MM.1S (cell line): ENCODE data around the gene NQO2.

Experiments used
- CTCF ChIP-seq: fragments of 300-600 bp; sonication (generic); IDR thresholded peaks from 2 replicates; pipeline ENCODE4 v1.5.1; 2016; ENCODE audit warnings: antibody characterized with exemption, low read length, mixed read lengths
- EZH2 ChIP-seq: fragments of 300-600 bp; sonication (generic); optimal IDR thresholded peaks from 2 replicates; pipeline ENCODE3; 2017; ENCODE audit warnings: low read depth, mild to moderate bottlenecking, antibody characterized with exemption, low read length, mixed read lengths
- EZH2phosphoT487 ChIP-seq: fragments of 300-600 bp; sonication (generic); IDR thresholded peaks from 2 replicates; pipeline ENCODE4 v1.6.1; 2018; ENCODE audit warnings: antibody characterized with exemption, low read length

GRCh38 chr6:2971420-2972218 is 28.1 kb upstream of the NQO2 start, which contains the start of gene SERPINB6:
- no peak for TF ChIP-seq CTCF
- TF ChIP-seq EZH2, result no peak
- no peak for TF ChIP-seq EZH2phosphoT487
